GM23338 (cell line): ENCODE results near the gene NSL1. TPM values are rescaled to one million over a fixed set of nuclear protein-coding genes. Genes with fewer than 3 reads are reported as not detected.

ENCODE experiments used
- ATAC-seq: fragments of 200-7000 bp; cut with Tn5 transposase; 3 replicates; pipeline ENCODE4 v1.9.1; 2020
- DNase-seq: peaks from one replicate; pipeline ENCODE4 v3.0.0-alpha.2; 2015; ENCODE audit warnings: low spot score
- H2AFZ ChIP-seq: fragments of 200-600 bp; sonication (generic); 2 replicates; pipeline ENCODE4 v1.8.0; 2016; ENCODE audit warnings: antibody characterized with exemption, mild to moderate bottlenecking, moderate library complexity
- H3F3A ChIP-seq: fragments of 200-600 bp; sonication (generic); replicated peaks from 2 replicates; pipeline ENCODE4 v1.8.0; 2017; ENCODE audit warnings: antibody characterized with exemption, mixed run types, low read depth
- H3K27ac ChIP-seq: fragments of 200-600 bp; sonication (generic); 2 replicates; pipeline ENCODE4 v1.6.1; 2016; ENCODE audit warnings: low read depth
- H3K27me3 ChIP-seq: fragments of 200-600 bp; sonication (generic); 2 replicates; pipeline ENCODE4 v1.8.0; 2016; ENCODE audit warnings: mild to moderate bottlenecking, mixed run types, moderate library complexity; ENCODE audit not compliant: insufficient read depth
- H3K36me3 ChIP-seq: fragments of 200-600 bp; sonication (generic); 2 replicates; pipeline ENCODE4 v1.8.0; 2016; ENCODE audit warnings: mild to moderate bottlenecking; ENCODE audit not compliant: insufficient read depth
- H3K4me1 ChIP-seq: fragments of 200-600 bp; sonication (generic); 2 replicates; pipeline ENCODE4 v1.8.0; 2016; ENCODE audit warnings: mild to moderate bottlenecking, moderate library complexity; ENCODE audit not compliant: insufficient read depth
- H3K4me2 ChIP-seq: fragments of 200-600 bp; sonication (generic); 2 replicates; pipeline ENCODE4 v1.7.1; 2017; ENCODE audit warnings: mixed run types
- H3K4me3 ChIP-seq: fragments of 200-600 bp; sonication (generic); 2 replicates; pipeline ENCODE4 v1.6.1; 2016; ENCODE audit warnings: mixed run types
- H3K79me2 ChIP-seq: fragments of 200-600 bp; sonication (generic); replicated peaks from 2 replicates; pipeline ENCODE4 v1.8.0; 2017; ENCODE audit warnings: mild to moderate bottlenecking; ENCODE audit not compliant: insufficient read depth
- H3K9me2 ChIP-seq: fragments of 200-600 bp; sonication (generic); 2 replicates; pipeline ENCODE4 v1.8.0; 2017; ENCODE audit not compliant: insufficient read depth
- H4K20me1 ChIP-seq: fragments of 200-600 bp; sonication (generic); replicated peaks from 2 replicates; pipeline ENCODE4 v1.8.0; 2017; ENCODE audit warnings: mild to moderate bottlenecking; ENCODE audit not compliant: insufficient read depth
- H3K27ac Mint-ChIP-seq: 2 replicates; pipeline ENCODE4 v1.8.0; 2020; ENCODE audit warnings: inconsistent platforms, mild to moderate bottlenecking, moderate library complexity, mixed read lengths
- H3K27me3 Mint-ChIP-seq: 3 replicates; pipeline ENCODE4 v1.8.0; 2022; ENCODE audit warnings: low read depth, mild to moderate bottlenecking, moderate library complexity, mixed read lengths, inconsistent platforms; ENCODE audit not compliant: insufficient read depth, poor library complexity
- H3K36me3 Mint-ChIP-seq: 3 replicates; pipeline ENCODE4 v1.8.0; 2021; ENCODE audit warnings: low read depth, mild to moderate bottlenecking, inconsistent platforms, moderate library complexity, mixed read lengths
- H3K4me1 Mint-ChIP-seq: 3 replicates; pipeline ENCODE4 v1.8.0; 2020; ENCODE audit warnings: mild to moderate bottlenecking, inconsistent platforms, mixed read lengths
- H3K4me3 Mint-ChIP-seq: 3 replicates; pipeline ENCODE4 v1.8.0; 2021; ENCODE audit warnings: moderate library complexity, mild to moderate bottlenecking, inconsistent platforms, mixed read lengths
- H3K9me3 Mint-ChIP-seq: 3 replicates; pipeline ENCODE4 v1.8.0; 2020; ENCODE audit warnings: moderate library complexity, mild to moderate bottlenecking, inconsistent platforms, mixed read lengths
- CREB1 ChIP-seq: fragments of 250-450 bp; sonication (Bioruptor Pico); IDR thresholded peaks from 2 replicates; pipeline ENCODE4 v1.5.0; 2020; ENCODE audit warnings: low read depth, mild to moderate bottlenecking, moderate library complexity
- ETS1 ChIP-seq: IDR thresholded peaks from 2 replicates; pipeline ENCODE4 v1.6.1; 2016; ENCODE audit warnings: antibody characterized with exemption
- EZH2phosphoT487 ChIP-seq: fragments of 200-600 bp; sonication (generic); IDR thresholded peaks from one replicate; pipeline ENCODE4 v1.8.1; 2018; ENCODE audit warnings: antibody characterized with exemption; ENCODE audit not compliant: unreplicated experiment
- JUNB ChIP-seq: IDR thresholded peaks from one replicate; pipeline ENCODE4 v1.6.1; 2016; ENCODE audit warnings: antibody characterized with exemption; ENCODE audit not compliant: unreplicated experiment
- NANOG ChIP-seq: IDR thresholded peaks from 2 replicates; pipeline ENCODE4 v1.6.1; 2016; ENCODE audit warnings: antibody characterized with exemption, borderline replicate concordance
- POLR2AphosphoS5 ChIP-seq: IDR thresholded peaks from 2 replicates; pipeline ENCODE4 v1.6.1; 2016; ENCODE audit warnings: antibody characterized with exemption, low read depth
- STAT1 ChIP-seq: IDR thresholded peaks from one replicate; pipeline ENCODE4 v1.6.1; 2016; ENCODE audit warnings: antibody characterized with exemption; ENCODE audit not compliant: unreplicated experiment
- ZNF331 ChIP-seq: fragments of 250-450 bp; sonication (Bioruptor Pico); IDR thresholded peaks from 2 replicates; pipeline ENCODE4 v1.5.0; 2020; ENCODE audit warnings: low read depth, mild to moderate bottlenecking, moderate library complexity
- polyA plus RNA-seq: library from polyadenylated mRNA; unstranded; fragments of >200 nt; fragmentation: Nextera tagmentation; extraction: Ambion mirVana; gene quantifications from 2 replicates; pipeline ENCODE4 v1.2.1, GENCODE V29; 2016
- total RNA-seq: library from RNA; depleted of rRNA; stranded (reverse); fragments of >200 nt; shearing (Covaris generic); gene quantifications from 2 replicates; pipeline ENCODE4 v1.2.3, GENCODE V29; 2014
- TF ChIP-seq, protein P1 (sequence below): IDR thresholded peaks from one replicate; pipeline ENCODE4 v1.6.1; 2018; ENCODE audit warnings: antibody characterized with exemption; ENCODE audit not compliant: unreplicated experiment

The NSL1 gene
- total and polyA plus RNA-seq, 2 experiments from 2014 or later, result 96.8 to 102 TPM

DNA sequence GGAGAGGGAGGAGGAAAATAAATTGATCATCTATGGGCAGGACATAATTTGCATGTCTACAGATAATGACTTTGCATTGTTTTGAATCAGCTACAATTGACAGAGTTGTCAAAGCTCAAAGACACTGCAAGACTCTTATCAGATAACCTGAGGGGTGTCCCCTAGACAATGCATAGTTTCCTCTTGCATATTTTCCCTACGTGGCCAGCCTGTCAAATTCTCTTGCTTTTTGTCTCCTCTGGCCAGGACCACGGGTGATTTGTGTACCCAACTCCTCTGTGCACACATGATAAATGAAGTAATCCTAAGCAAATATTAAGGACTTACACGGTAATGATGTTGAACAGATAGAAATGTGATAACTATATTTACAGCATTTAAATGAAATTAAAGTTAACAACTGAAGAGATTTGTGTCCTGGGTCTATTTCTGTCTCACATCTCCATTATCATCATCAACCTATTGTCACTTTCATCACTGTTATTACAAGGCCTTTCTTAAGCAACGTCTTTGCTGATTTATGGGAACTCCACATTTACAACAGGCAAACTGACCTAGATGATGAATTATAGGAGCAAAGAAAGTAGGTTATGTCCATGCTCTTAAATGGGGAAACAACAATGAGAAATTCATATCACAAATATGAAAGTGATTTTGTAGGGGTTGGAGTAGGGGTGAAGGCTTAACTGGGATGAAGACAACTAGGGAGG lies 110.7 kb downstream of the NSL1 start:
- TF ChIP-seq, protein P1, sequence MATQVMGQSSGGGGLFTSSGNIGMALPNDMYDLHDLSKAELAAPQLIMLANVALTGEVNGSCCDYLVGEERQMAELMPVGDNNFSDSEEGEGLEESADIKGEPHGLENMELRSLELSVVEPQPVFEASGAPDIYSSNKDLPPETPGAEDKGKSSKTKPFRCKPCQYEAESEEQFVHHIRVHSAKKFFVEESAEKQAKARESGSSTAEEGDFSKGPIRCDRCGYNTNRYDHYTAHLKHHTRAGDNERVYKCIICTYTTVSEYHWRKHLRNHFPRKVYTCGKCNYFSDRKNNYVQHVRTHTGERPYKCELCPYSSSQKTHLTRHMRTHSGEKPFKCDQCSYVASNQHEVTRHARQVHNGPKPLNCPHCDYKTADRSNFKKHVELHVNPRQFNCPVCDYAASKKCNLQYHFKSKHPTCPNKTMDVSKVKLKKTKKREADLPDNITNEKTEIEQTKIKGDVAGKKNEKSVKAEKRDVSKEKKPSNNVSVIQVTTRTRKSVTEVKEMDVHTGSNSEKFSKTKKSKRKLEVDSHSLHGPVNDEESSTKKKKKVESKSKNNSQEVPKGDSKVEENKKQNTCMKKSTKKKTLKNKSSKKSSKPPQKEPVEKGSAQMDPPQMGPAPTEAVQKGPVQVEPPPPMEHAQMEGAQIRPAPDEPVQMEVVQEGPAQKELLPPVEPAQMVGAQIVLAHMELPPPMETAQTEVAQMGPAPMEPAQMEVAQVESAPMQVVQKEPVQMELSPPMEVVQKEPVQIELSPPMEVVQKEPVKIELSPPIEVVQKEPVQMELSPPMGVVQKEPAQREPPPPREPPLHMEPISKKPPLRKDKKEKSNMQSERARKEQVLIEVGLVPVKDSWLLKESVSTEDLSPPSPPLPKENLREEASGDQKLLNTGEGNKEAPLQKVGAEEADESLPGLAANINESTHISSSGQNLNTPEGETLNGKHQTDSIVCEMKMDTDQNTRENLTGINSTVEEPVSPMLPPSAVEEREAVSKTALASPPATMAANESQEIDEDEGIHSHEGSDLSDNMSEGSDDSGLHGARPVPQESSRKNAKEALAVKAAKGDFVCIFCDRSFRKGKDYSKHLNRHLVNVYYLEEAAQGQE, result no peak
- TF ChIP-seq STAT1, result no peak
- TF ChIP-seq ZNF331 (CRISPR knock-in tag), result no peak
- no peak for TF ChIP-seq ETS1
- TF ChIP-seq JUNB, result no peak
- no peak for TF ChIP-seq CREB1 (CRISPR knock-in tag)
- no peak for TF ChIP-seq EZH2phosphoT487
- no peak for TF ChIP-seq POLR2AphosphoS5
- TF ChIP-seq NANOG, result no peak
- no peaks in the 10 kb centered on the region for H3K27me3 ChIP-seq
- no peak overlapping the region for H3K27ac ChIP-seq
- H4K20me1 ChIP-seq, result no peaks in the 10 kb centered on the region
- peaks cover 19% of the 10 kb centered on the region for H3K9me2 ChIP-seq
- H3K4me2 ChIP-seq, result no peak overlapping the region
- H3K9me3 Mint-ChIP-seq, result no peaks in the 10 kb centered on the region
- H3K4me3 Mint-ChIP-seq, result no peak overlapping the region
- no peaks in the 10 kb centered on the region; the same call in 1 of the 2 replicates for H3K4me1 ChIP-seq
- no peak overlapping the region for H2AFZ ChIP-seq
- no peaks in the 10 kb centered on the region for H3F3A ChIP-seq
- H3K79me2 ChIP-seq, result no peaks in the 10 kb centered on the region
- no peak overlapping the region for H3K4me3 ChIP-seq
- peaks cover 23% of the 10 kb centered on the region for H3K4me1 Mint-ChIP-seq
- H3K27me3 Mint-ChIP-seq, result peaks cover 3% of the 10 kb centered on the region
- H3K27ac Mint-ChIP-seq, result no peak overlapping the region
- H3K36me3 ChIP-seq, result no peaks in the 10 kb centered on the region
- DNase-seq (no peak), ATAC-seq (no peak)
- H3K36me3 Mint-ChIP-seq, result no peaks in the 10 kb centered on the region; the same call in 2 of the 3 replicates

- H3K27me3 Mint-ChIP-seq, result peaks cover 3% of the 10 kb centered on the region
- no peaks in the 10 kb centered on the region for H3F3A ChIP-seq
- H4K20me1 ChIP-seq, result no peaks in the 10 kb centered on the region
- H3K79me2 ChIP-seq, result no peaks in the 10 kb centered on the region
- no peaks in the 10 kb centered on the region for H3K4me1 ChIP-seq
- ATAC-seq, result peak; percentile 65
- no peak overlapping the region; the same call in 1 of the 2 replicates for H2AFZ ChIP-seq
- no peak overlapping the region for H3K4me3 ChIP-seq
- no peaks in the 10 kb centered on the region; the same call in 2 of the 3 replicates for H3K36me3 Mint-ChIP-seq
- no peaks in the 10 kb centered on the region for H3K36me3 ChIP-seq
- no peak overlapping the region for H3K4me2 ChIP-seq
- H3K9me3 Mint-ChIP-seq, result no peaks in the 10 kb centered on the region
- peaks cover 17% of the 10 kb centered on the region for H3K4me1 Mint-ChIP-seq
- H3K4me3 Mint-ChIP-seq, result no peak overlapping the region
- no peaks in the 10 kb centered on the region for H3K27me3 ChIP-seq
- DNase-seq, result no peak
- H3K27ac Mint-ChIP-seq, result no peak overlapping the region
- H3K27ac ChIP-seq, result no peak overlapping the region
- peaks cover 13% of the 10 kb centered on the region for H3K9me2 ChIP-seq
- no peak for TF ChIP-seq EZH2phosphoT487
- TF ChIP-seq JUNB, result no peak
- TF ChIP-seq NANOG, result no peak
These were observed 112.8 kb downstream of the NSL1 start for GRCh38 chr1:212678456-212679410.
